Measurements from ENCODE around the gene HOXB8.

The HOXB8 gene

DNA sequence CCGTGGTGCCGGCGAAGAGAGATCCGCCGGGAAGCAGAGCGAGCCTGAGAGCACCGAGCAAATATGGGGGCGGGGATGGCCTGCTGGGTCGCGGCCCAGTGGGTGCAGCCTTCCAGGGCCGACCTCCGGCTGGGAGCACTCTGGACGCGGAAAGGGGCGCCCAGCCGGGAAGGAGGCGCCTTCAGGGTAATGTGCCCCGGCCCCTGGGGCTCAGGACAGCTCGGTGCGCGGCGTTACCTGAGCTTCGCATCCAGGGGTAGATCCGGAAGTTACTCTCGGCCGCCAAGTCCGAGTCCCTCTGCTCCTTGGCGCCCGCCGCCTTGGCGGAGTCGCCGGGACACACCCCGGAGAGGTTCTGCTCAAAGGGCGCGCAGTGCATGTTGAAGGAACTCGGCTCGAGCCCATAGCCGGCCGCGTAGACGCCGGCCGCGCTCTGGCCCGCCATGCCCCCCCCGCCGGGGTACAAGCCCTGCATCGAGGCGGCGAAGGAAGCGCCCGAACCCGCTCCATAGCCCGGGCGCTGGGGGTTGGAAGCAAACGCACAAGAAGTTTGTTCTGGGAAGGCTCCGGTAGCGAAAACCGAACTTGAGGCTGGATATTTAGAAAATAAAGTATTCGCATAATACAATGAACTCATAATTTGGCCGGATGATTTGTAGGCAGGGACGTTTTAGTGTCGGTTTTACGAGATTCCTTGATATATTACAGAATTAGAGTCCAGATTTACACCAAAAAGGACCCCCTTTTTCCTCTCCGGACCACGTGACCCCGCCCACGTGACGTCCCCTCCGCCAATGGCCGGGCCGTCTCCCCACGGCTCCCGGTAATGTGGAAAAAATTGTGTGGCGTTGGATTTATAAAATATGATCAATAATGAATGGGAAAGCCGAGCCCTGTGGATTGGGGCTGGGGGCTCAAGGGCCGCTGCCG, 4.5 kb downstream of the HOXB8 start, which contains the start of gene HOXB7:
Gene HOXB7 (minus strand): TSS at position 736 of the 930 bp plus-strand sequence. CDS start 99 bp downstream, at position 637.
- DNase-seq: peak in 3 of 4 experiments; percentile 35 to 73 (median 55)

DNA sequence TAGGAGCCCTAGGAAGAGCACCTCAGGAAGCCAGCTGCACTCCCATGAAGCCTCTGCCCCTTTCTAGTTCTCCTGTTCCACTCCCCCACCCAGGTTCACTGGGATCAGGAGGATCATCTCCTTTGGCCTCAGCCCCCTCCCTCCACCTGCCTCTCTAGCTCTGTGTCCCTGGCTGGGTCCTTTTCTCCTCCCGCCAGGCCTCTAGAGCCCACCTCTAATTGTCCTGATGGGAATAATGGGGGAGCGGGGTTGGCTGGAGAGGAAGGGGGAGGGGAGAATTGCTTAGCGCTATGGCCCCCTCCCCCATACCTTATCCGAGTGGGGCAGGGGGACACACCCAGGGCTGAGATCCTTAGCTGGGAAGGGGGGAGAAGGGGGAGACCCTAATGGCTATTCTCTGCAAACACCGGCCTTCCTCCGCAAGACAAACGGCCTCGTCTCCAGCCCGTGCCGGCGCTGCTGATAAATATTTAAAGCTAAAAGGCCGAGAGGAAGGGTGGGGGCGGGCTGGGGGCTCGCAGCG, 5.3 kb downstream of the HOXB8 start:
- no peak for DNase-seq

DNA sequence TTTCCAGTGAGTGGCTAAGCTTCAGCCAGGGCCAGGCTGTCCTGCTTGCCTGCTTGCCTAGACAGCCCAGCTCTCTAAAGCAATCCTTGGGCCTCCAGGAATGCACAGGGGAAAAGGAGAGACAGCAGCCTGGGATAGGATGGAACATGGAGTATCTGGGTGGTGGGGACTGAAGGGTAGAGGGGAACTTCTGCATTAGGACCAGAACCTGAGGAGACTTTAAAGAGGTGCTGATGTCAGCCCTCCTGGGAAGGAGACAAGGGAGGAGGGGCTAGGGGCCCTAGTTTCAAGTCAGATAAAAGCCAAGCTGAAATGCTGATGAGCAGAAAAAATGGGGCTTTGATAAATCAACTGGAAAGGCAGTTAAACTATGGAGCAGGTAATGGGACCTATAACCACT, 6.1 kb downstream of the HOXB8 start:
- no peak for DNase-seq

DNA sequence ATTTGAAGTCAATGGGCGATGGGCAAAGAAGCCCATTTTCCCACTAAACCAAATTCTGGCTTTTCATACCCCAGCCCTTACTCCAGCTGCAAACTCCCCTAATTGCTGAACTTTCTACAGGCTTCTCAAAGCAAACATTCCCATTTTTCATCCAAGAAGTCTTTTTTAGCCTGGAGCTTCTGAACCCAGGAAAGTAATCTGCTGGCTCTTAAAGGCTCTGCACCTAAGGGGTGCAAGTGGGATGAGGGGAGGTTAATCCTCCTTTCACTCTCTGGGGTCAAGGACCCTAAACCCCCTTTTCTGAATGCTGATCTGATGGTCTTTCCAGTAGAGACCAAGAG, 6.6 kb downstream of the HOXB8 start:
- DNase-seq: no peak

DNA sequence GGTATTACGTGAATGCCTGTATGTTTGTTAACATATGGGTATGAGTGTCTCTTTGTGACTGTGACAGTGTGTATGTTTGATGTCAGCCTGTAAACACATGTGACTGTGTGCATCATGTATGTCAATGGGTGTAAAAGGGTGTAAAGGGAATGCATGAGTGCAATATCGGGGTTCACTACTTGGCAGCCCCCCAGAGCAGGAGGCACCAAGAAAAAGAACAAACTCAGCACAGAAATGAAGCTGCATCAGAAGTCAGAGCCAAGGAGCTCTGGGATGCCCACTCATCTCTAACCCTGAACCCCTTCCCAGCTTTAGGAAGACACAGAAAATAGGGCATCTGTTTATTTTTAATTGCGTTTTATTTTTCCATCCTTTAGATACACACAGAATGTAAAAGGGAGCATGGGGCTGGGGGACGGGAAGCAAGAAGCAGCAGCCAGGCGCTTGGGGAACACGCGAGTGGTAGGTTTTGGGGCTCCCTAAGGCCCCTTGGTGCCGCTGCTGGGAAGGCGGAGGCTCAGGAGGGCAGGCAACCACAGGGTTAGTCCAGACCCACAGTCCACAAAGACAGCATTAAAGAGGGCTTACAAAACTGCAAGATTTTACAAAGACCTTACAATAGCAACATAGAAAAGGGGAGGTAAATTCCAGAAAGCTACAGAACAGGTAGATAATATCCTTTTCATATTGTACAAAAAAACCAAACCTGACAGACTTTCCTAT, 8.0 kb downstream of the HOXB8 start:
- DNase-seq: no peak

DNA sequence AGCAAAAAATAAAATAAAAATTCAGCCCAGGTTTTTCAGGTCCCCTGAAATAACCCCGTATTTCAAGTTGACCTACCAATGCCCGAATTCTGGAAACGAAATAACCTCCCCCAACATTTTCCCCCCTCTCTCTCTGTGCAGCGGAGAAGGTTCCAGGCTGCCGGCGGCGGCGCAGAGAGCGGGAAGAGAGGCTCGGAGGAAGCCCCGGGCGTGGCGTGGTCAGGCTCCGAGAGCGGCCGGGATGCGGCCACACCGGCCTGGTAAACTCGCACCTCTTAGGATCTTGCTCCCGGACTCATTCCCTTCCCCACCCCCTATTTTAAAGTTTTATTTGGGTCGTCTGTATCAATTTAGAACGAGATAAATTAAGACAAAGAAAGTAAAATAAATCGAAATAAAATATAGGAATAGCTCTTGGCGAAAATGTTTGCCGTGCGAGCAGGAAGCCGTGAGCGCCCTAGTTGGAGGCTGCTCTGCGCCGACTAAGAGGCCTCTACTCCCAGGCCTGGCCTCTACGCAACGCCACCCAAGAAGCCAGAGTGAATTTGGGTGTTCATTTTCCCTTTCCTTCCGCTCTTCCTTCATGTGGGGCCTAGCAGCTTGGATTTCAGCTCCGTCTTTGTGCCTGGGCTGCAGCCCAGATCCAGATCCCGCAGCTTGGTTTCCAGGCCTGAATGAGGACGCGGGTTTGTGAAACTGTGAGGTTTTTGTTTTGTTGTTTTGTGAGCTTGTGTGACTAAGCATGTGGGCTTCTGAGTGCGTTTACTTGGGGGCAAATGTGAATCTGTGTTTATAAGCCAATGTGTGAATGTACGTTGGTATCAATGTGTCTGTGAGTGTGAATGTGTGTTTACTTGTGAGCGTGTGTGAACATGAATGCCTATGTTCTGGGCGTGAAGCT, 8.9 kb downstream of the HOXB8 start:
- no peak for DNase-seq

DNA sequence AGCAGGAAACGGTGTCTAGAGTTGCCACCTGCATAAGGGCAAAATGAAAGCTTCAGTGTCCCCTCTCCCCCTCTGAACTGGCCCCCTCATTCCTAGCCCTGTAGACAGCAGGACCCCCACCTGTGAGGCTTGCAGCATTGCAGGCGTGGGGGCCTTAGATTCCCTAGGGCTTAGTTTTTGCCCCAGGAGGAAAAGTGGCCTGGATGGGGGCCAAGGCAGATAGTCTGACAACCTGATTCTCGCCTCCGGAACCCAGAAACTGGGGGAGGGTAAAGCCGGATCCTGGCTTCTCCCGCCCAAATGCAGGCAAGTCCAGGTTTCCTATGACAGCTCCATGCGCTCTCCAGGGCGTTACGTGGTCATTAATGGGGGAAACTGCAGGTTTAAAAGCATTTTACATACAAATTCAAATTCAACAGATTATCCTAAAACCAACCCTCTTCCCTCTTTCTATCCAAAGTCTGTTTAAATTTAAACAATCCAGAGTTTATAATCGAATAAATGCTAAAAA, 9.6 kb downstream of the HOXB8 start:
- DNase-seq: no peak

DNA sequence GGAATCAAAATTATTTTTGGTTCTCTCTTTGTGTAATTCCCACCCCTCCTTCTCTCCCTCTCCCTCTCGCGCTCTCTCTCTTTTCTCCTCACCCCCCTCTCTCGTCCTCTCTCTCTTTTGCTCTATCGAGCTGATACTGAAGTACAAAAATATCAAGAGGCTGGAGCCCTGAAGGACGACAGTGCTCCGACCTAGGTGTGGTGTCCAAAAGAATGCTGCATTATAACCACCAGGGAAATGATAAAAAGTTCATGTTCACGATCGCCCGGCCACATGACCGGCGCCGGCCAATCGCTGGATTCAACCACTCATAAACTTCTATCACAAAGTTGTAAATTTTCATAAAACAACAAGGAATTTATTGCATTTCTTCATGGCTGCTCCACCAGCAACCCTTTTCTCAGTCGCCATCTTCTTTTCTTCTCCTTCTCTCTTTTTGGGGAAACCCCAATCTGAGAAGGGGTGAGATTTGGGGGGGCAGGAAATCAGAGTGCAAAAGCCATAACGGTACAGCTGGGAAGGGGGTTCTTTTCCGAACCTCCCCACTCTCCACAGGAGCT, 10.2 kb downstream of the HOXB8 start, which contains the start of gene HOXB6:
Gene HOXB6 (minus strand): TSS at position 217 of the 560 bp plus-strand sequence. CDS start 6,836 bp downstream, outside the sequence.
- DNase-seq: no peak

DNA sequence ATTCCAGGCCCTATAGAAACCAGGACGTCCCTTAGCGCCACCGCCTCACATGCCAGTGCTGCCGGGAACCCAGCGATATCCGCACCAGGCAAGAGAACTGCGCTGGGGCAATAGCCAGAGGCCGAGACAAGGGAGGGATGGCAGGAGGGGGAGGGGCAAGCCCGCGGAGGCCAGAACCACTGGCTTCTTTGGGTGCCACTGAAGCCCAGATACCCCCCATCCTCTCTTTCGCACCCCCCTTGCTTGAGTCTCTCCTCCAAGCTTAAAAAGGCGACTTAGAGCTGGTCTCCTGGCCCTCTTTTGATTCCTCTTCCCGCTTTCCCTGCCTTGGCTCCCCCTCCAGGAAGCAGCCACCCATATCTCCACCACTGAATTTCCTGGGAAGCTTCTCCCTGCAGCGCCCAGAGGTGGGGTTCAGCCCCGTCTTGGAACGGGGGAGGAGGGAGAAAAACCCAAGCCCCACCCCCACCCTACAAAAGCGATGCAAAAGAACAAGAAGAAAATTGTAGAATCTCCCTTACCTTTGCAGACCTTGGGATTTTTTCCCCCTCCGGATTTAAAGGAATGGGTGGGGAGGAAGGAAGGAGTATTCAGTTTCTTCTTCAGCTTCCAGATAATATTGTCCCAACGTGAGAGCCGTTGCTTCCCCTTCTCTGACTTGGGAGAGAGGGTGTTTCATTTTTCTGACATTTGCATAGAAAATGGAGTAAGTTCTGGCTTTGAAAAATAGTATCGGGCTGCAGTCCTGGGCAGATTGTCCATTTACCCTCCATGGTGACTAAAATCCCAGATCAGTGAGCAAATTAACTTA, 10.9 kb downstream of the HOXB8 start:
- no peak for DNase-seq

DNA sequence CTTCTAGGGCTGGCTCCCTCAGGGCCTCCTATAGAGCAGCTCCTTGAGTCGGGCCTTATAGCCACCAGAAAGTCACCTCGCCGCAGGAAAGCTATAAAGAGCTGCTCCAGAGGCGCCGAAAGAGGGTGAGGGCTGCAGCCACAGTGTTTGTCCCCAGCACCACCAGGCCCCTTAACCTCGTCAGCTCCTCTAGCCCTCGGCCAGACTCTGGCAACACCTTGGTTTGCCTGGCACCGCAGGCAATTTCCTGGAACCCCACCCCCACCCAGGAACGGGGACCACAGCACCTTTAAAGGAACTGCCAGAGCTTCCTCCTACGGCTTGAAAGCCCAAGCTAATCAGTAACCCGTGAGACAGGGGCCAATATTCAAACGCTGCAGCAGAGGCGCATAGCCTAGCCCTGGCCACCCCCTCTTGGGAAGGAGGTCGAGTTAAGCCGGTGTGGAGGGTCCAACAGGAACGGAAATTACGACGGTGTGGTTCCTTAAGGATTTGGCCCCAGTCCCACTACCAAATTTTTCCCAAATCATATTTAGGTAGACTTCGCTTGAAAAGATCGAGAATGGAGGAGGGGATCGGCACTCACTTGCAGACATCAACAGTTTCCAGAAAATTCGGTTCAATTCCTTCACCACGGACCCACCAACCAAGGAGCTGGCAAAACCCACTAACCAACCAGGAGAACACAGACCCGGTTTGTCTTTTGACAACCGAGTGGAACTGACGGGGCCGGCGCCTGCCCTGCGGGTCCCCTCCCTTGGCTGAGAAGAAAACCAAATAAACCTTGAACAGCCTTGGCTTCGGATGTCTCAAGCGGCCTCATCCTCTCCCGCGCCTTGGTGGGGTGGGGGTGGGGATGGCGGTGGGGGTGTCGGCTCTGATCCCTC, 13.3 kb downstream of the HOXB8 start:
- DNase-seq: no peak

DNA sequence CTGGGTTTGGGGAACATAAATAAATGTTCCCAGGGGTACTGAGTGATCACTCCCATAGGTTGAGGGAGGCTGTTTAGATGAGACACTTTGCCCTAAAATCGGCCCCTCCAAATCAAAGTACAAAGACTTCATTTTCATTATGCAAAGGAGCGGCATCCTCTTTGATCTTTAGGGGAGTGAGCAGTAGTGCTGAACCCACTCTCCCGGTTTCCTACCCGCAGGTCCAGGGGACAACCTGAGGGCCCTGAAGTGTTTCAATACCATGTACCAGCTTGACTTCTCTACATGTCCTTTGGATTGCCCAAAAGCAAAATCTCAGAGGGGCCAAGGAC, 13.9 kb downstream of the HOXB8 start:
- no peak for DNase-seq

DNA sequence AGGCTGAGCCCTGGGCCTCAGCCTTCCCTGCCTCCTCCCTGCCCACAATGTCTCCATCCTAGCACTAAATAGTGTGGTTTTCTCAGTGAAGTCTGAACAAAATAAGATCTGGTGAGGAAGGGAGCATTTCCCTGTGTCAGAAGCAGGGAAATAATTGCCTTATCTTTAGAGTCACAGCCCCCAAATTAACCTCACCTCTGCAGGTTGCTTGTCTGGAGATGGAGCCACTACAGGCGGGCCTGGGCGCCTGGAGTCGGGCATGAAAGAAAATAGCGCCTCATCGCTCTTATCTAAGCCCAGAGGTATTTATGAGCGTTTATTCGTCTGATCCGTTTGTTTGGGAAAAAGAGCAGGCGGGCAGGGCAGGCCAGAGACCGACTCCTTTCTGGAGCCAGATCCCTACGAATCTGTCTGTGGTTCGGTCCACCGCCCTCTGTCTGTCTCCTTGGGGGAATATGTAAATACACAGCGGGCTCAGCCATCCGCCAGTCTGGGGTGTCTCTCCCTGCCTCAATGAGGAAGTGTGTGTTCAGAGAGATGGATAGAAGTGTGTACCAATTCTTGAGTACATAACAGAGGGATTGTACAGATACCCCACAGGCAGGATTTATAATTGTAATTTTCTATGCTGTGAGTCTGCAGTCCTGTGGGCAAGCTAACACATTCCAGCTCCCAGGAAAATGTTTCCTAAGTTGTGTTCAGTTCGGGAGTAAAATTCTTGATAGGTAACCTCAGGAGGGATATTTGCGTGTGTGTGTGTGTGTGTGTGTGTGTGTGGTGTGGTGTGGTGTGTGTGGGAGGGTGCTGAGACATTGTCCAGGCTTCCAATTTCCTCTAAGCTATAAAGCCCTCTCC, 14.6 kb downstream of the HOXB8 start:
- no peak for DNase-seq

DNA sequence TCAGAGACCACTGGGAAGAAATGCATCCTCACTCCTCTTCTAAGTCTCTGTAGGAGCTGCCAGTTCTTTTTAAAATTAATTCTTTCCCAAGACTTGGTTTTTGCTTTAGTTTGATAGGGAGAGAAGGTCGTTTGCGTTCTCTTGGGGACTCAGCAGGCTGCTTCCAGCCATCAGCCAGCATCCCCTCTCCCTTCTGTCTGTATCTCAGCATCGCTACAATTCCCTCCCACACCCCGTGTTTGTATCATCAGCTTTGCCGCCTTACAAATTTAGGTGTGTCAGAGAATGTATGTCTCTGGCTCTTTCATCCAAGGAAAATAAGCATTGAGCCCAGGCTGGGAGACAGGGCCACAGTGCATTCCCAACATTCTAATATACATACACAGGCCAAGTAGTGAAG, 15.7 kb downstream of the HOXB8 start:
- DNase-seq: no peak

DNA sequence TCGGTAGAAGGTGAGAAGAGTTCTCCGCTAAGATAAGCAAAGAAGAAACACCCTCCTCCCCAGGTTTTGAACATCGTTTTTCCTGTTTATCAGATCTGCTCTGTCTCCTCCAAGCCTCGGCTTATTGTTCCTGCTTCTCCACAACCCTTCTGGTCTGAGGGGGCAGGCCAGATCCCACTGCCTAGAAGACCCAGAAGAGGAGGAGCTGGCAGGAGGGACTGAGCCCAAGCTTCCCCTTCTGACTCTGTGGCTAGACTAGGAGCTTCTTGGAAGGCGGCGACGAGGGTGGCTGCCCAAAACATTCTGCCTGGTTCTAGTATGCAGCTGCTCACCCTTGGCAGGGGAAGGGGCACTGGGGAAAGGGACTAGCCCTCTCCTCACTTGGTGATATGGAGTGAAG, 16.4 kb downstream of the HOXB8 start:
- peak in 2 of 4 experiments; percentile 12 to 14 for DNase-seq

DNA sequence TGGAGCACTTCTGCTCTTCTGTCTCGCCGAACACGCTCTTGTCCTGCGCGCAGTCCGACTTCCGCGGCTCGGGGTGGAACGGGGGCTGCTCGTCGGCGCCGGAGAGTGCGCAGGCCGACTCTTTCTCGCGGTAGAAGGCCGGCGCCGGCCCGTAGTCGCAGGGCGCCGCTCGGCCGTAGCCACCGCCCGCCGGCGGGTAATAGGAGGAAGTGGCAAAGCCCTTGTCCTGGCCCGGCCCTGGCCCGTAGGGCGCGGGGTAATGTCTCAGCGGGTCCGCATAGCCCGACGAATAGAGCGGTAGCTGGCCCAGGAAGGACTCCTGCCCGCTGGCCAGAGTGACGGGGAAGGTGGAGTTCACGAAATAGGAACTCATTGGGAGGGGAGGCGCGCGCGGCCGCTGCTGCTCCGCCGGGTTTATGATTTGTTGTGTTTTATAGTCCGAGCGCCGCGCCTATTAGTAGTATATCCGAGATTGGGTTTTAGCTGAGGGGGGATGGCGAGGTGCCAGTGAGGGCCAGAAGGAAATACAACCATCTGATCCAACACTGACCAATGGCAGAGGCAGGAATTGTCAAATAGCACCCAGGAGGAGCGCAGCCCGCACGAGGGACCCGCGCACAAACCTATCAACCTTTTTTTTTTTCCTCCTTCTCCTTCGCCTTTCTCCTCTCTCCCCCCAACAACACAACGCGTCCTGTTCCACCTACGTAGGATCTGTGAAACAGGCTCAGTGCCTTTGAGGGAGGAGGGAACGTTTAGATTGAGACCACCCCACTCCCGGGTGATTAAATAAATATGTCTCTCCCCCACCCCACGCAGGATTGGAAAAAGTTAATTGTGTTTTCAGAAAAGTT, 17.1 kb downstream of the HOXB8 start:
- DNase-seq: peak; percentile 56 to 84 (median 72)

DNA sequence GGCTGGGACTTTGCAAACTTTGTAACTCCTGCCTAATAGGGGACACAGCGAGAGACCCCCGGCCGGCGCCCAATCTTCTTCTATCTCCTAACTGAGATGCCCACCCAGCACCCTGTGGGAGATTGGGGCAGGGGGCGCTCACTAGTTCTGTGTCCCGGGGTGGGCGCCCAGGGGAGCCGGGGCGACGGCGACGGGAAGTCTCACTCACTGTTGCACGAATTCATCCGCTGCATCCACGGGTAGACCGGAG, 17.6 kb downstream of the HOXB8 start:
- DNase-seq: no peak

DNA sequence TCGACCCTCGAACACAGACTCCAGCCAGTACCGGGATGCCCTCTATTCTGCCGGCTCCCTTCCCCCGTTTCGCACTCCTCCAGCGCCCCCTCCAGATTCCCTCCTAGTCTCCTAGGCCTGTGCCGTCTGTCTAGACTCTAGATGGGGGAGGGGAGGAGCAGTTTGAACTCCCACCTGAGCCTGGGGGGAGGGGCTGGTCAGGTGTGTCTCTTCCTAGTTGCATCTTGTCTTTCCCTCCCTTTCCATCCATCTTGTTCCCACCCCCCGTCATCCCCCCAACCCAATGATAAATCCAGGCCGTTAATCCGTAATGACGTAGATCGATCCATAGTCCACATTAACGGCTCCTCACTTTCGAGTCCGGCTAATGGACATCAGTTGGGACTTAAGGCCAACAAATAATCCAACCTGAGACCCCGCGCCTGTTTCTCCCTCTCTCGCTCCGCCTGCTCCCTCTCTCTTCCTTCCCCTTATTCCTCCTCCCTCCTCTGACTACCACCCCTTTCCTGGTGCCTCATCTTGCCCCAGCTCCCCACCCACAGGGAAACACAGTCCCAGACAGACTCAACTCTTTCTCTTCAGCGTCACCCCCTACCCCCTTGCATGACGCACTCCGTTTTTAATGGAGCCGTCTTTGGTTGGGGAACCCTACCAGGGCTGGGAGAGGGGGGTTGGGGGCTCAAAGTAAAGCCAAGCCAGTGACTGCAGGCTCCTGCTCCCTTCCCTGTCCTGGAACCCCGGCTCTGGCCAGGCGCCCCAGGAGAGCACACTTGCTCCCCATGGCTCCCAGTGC, 18.2 kb downstream of the HOXB8 start:
- DNase-seq: peak in 2 of 4 experiments; percentile 18 to 25
